Type B pancreatic cell (in vitro differentiated cells): ENCODE measurements around the gene RSRC1. TPM values are rescaled to one million over a fixed set of nuclear protein-coding genes. Genes with fewer than 3 reads are reported as not detected.

Experiments used
- DNase-seq: peaks from one replicate; pipeline ENCODE4 v3.0.0; 2021; ENCODE audit warnings: mixed read lengths; ENCODE audit not compliant: unreplicated experiment; ENCODE audit errors: extremely low spot score
- H3K27ac Mint-ChIP-seq: 2 replicates; pipeline ENCODE4 v1.8.0; 2021; ENCODE audit warnings: mild to moderate bottlenecking, mixed read lengths
- H3K27me3 Mint-ChIP-seq: 2 replicates; pipeline ENCODE4 v1.8.0; 2021; ENCODE audit warnings: mixed read lengths
- H3K36me3 Mint-ChIP-seq: 2 replicates; pipeline ENCODE4 v1.8.0; 2021; ENCODE audit warnings: mixed read lengths
- H3K4me1 Mint-ChIP-seq: one replicate; pipeline ENCODE4 v1.8.0; 2021; ENCODE audit warnings: mixed read lengths; ENCODE audit not compliant: unreplicated experiment
- H3K4me3 Mint-ChIP-seq: 2 replicates; pipeline ENCODE4 v1.8.0; 2021; ENCODE audit warnings: mild to moderate bottlenecking, mixed read lengths
- H3K9me3 Mint-ChIP-seq: 2 replicates; pipeline ENCODE4 v1.8.0; 2021; ENCODE audit warnings: mixed read lengths
- total RNA-seq: library from RNA; stranded (reverse); gene quantifications from 2 replicates; pipeline ENCODE4 v1.2.1, GENCODE V29; 2021; ENCODE audit warnings: low replicate concordance
- TF ChIP-seq, protein P1 (sequence below): fragments of 200-600 bp; sonication (generic); conservative IDR thresholded peaks from 2 replicates; pipeline ENCODE4 v1.5.0; 2021; ENCODE audit warnings: antibody characterized with exemption, mild to moderate bottlenecking

The RSRC1 gene
- total RNA-seq, 1 donor from 2014 or later = 34.6 TPM

DNA sequence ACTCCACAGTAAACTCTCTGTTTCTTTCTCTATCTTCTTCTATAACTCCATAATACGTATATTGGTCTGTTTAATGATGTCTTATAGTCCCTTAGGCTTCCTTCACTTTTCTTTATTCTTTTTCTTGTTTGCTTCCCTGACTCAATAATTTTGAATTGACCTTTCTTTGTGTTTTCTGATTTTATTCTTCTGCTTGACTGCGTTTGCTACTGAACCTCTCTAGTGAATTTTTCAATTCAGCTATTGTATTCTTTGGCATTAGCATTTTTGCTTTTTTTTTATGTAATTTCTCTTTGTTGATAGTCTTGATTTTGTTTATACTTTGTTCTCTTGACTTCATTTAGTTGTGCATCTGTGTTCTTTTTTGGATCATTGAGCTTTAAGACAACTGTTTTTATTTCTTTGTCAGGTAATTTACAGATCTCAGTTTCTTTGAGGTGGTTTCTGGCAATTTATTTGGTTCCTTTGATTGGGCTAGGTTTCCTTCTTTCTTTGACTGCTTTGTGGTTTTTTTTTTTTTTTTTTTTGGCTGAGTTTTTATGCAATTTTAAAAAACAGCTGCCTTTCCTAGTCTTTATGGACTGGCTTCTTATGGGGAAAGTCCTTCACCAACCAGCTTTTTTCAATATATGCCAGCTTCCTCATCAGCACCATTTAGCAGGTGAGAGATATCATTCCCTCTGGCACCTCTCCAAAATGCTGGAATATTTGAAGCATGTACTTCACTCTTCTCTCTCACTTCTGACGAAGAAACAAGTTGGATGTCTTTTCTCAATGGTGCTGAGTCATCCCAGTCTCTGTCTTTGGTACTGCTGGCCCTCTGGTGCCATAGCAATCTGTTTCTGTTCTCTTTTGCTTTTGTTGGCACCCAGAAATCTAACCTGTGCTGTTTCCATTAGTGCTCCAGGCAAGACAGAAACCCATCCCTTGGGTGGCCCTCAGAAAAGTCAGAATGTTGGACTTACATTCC lies 17.6 kb downstream of the RSRC1 start:
- H3K27ac Mint-ChIP-seq = no peak overlapping the region
- no peak for DNase-seq
- TF ChIP-seq, protein P1, sequence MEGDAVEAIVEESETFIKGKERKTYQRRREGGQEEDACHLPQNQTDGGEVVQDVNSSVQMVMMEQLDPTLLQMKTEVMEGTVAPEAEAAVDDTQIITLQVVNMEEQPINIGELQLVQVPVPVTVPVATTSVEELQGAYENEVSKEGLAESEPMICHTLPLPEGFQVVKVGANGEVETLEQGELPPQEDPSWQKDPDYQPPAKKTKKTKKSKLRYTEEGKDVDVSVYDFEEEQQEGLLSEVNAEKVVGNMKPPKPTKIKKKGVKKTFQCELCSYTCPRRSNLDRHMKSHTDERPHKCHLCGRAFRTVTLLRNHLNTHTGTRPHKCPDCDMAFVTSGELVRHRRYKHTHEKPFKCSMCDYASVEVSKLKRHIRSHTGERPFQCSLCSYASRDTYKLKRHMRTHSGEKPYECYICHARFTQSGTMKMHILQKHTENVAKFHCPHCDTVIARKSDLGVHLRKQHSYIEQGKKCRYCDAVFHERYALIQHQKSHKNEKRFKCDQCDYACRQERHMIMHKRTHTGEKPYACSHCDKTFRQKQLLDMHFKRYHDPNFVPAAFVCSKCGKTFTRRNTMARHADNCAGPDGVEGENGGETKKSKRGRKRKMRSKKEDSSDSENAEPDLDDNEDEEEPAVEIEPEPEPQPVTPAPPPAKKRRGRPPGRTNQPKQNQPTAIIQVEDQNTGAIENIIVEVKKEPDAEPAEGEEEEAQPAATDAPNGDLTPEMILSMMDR = no peak
- peaks cover 55% of the 10 kb centered on the region for H3K36me3 Mint-ChIP-seq
- no peaks in the 10 kb centered on the region for H3K27me3 Mint-ChIP-seq
- no peaks in the 10 kb centered on the region for H3K9me3 Mint-ChIP-seq
- H3K4me3 Mint-ChIP-seq = no peak overlapping the region
- no peaks in the 10 kb centered on the region for H3K4me1 Mint-ChIP-seq

DNA sequence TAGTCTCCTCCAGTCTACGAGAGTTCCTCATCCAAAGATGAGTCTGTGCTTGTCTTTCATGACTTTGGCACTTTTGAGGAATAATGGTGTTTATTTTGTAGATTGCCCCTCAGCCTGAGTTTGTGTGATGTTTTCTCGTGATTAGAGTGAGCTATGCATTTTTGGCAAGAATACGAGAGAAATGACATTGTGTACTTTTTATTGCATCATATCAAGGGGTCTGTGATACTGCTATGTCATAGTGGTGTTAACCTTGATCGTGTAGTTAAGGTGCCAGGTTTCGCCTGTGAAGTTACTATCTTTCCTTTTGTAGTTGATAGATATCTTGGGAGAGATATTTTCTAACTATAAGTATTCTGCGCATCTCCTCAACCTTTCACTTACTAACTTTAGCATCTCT lies 18.9 kb downstream of the RSRC1 start:
- Mint-ChIP-seq H3K4me1 (no peaks in the 10 kb centered on the region), H3K36me3 (peaks cover 51% of the 10 kb centered on the region), H3K9me3 (no peaks in the 10 kb centered on the region), H3K27me3 (no peaks in the 10 kb centered on the region), H3K27ac (no peak overlapping the region), H3K4me3 (no peak overlapping the region)
- DNase-seq = no peak
- TF ChIP-seq, protein P1 = no peak

DNA sequence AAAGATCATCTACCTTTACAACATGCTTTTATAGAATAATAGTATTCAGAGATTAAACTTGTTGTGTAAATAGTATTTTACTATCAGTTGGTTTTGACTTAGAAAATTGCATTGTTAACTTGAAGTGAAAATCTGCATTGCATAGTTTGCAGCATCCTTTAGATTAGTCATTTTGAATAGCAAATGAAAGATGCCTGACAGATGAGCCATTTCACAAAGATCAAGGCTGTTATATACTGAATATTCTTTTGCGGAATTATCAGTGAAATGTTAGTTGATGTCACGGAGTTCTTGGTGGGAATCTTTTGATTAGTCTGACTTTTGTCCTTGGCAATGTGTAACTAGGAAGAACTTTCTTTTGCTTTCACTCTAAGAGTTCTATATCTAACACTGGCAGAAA lies 24.5 kb downstream of the RSRC1 start:
- H3K27ac Mint-ChIP-seq = no peak overlapping the region
- H3K27me3 Mint-ChIP-seq = no peaks in the 10 kb centered on the region
- H3K4me3 Mint-ChIP-seq = no peak overlapping the region
- no peaks in the 10 kb centered on the region for H3K4me1 Mint-ChIP-seq
- H3K36me3 Mint-ChIP-seq = peaks cover 10% of the 10 kb centered on the region
- TF ChIP-seq, protein P1 = no peak
- DNase-seq = no peak
- H3K9me3 Mint-ChIP-seq = no peaks in the 10 kb centered on the region

DNA sequence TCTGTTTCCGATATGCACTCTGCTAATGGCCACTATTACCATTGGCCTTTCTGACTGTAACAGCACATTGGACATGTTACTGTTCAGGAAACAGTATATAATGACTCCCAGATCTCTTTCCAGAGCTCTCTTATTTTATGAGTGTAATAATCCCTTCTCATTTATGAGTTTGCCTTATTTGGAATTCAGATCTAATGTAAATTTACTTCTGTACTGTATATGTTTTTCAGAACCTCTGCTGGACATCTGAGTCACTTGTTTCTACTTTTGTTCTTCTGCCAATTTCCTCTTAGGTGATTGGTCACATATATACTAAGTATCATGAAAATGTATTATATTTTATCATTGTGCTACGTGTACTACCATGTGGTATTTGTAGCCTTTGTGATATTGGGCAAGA lies 30.5 kb downstream of the RSRC1 start:
- TF ChIP-seq, protein P1 = no peak
- Mint-ChIP-seq H3K4me1 (no peaks in the 10 kb centered on the region), H3K27ac (no peak overlapping the region), H3K9me3 (no peaks in the 10 kb centered on the region), H3K4me3 (no peak overlapping the region), H3K27me3 (no peaks in the 10 kb centered on the region), H3K36me3 (peaks cover 13% of the 10 kb centered on the region)
- DNase-seq = no peak

DNA sequence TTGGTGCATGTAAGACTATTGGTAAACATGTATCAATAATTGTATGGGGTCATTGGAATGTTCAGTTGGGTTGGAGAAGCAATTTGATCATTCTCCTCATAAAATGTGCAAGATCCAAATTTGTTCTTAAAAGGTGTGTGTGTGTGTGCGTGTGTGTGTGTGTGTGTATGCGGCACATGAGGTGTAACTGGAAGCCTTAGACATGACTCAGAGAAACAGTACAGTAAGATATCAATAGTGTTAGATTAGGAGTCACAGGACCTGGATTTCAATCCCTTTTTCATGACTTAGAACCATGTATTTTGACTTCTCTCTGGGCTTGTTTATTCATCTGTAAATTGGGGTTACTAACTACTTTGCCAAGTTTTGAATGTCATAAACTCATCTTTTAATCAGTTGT lies 38.3 kb downstream of the RSRC1 start:
- no peaks in the 10 kb centered on the region for H3K9me3 Mint-ChIP-seq
- no peaks in the 10 kb centered on the region for H3K27me3 Mint-ChIP-seq
- peaks cover 7% of the 10 kb centered on the region for H3K36me3 Mint-ChIP-seq
- no peak overlapping the region for H3K27ac Mint-ChIP-seq
- TF ChIP-seq, protein P1 = no peak
- no peaks in the 10 kb centered on the region for H3K4me1 Mint-ChIP-seq
- H3K4me3 Mint-ChIP-seq = no peak overlapping the region
- DNase-seq = no peak
